ENCODE data around the gene GALNTL6. TPM values are rescaled to one million over a fixed set of nuclear protein-coding genes. Genes with fewer than 3 reads are reported as not detected.
"Not testable (repeated sequence)": the region's sequence is repeated elsewhere in the genome, so short reads cannot be mapped to it uniquely, and the experiment has no call there.

The GALNTL6 gene
- total and polyA plus RNA-seq, 3 donors from 2014 or later: 2.9 to 6.2 (median 4.9) TPM

GRCh38 chr4:173014113-173014558 lies 1200.9 kb downstream of the GALNTL6 start:
- no peaks in the 10 kb centered on the region for H3K4me1 ChIP-seq
- DNase-seq: no peak
- no peak for TF ChIP-seq POLR2A (IDR thresholded peaks at IDR 0.05)
- TF ChIP-seq, protein P1, sequence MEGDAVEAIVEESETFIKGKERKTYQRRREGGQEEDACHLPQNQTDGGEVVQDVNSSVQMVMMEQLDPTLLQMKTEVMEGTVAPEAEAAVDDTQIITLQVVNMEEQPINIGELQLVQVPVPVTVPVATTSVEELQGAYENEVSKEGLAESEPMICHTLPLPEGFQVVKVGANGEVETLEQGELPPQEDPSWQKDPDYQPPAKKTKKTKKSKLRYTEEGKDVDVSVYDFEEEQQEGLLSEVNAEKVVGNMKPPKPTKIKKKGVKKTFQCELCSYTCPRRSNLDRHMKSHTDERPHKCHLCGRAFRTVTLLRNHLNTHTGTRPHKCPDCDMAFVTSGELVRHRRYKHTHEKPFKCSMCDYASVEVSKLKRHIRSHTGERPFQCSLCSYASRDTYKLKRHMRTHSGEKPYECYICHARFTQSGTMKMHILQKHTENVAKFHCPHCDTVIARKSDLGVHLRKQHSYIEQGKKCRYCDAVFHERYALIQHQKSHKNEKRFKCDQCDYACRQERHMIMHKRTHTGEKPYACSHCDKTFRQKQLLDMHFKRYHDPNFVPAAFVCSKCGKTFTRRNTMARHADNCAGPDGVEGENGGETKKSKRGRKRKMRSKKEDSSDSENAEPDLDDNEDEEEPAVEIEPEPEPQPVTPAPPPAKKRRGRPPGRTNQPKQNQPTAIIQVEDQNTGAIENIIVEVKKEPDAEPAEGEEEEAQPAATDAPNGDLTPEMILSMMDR (IDR thresholded peaks at IDR 0.05): no peak
- intact Hi-C loops (cut with DNase I; ENCODE audit: low total_unique reads): no loop called here
- no peak overlapping the region for H3K4me3 ChIP-seq
- H3K9me3 ChIP-seq: no peaks in the 10 kb centered on the region
- no peaks in the 10 kb centered on the region for H3K27me3 ChIP-seq
- no peak overlapping the region for H3K27ac ChIP-seq
- H3K36me3 ChIP-seq (ENCODE audit: low read depth, missing control alignments): no peaks in the 10 kb centered on the region
- 57 to 62% methylated on average over 4 of the region's 4 CpGs for WGBS, 2 donors

DNA sequence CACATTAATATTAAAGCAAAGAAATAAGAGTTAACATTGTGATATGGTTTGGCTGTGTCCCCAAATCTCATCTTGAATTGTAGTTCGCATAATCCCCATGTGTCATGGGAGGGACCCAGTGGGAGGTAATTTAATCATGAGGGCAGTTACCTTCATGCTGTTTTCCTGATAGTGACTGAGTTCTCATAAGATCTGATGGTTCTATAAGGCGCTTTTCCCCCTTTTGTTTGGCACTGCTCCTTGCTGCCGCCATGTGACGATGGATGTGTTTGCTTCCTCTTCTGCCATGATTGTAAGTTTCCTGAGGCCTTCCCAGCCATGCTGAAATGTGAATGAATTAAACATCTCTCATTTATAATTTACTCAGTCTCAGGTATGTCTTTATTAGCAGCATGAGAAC lies 1201.6 kb downstream of the GALNTL6 start:
- Histone ChIP-seq H3K36me3 (ENCODE audit: low read depth, missing control alignments) (no peaks in the 10 kb centered on the region), H3K27ac (no peak overlapping the region), H3K4me3 (no peak overlapping the region), H3K4me1 (no peaks in the 10 kb centered on the region), H3K27me3 (no peaks in the 10 kb centered on the region), H3K9me3 (no peaks in the 10 kb centered on the region)
- WGBS, 2 donors: 93 to 94% methylated on average over 4 of the region's 4 CpGs
- intact Hi-C loops (cut with DNase I; ENCODE audit: low total_unique reads): loop anchor here (5.0 kb wide), 1 partner anchor 242 kb away; no protein-coding TSS in a partner anchor
- TF ChIP-seq POLR2A (IDR thresholded peaks at IDR 0.05): no peak
- TF ChIP-seq, protein P1 (IDR thresholded peaks at IDR 0.05): no peak
- no peak for DNase-seq

GRCh38 chr4:173017802-173018201 lies 1204.6 kb downstream of the GALNTL6 start:
- TF ChIP-seq, protein P1 (IDR thresholded peaks at IDR 0.05): no peak
- TF ChIP-seq POLR2A (IDR thresholded peaks at IDR 0.05): no peak
- Histone ChIP-seq H3K4me3 (no peak overlapping the region), H3K27me3 (no peaks in the 10 kb centered on the region), H3K4me1 (no peaks in the 10 kb centered on the region), H3K27ac (no peak overlapping the region), H3K9me3 (no peaks in the 10 kb centered on the region), H3K36me3 (ENCODE audit: low read depth, missing control alignments) (no peaks in the 10 kb centered on the region)
- DNase-seq: no peak
- intact Hi-C loops (cut with DNase I; ENCODE audit: low total_unique reads): loop anchor here (5.0 kb wide), 1 partner anchor 239 kb away; no protein-coding TSS in a partner anchor

GRCh38 chr4:173018446-173018845 lies 1205.2 kb downstream of the GALNTL6 start:
- Histone ChIP-seq H3K9me3 (no peaks in the 10 kb centered on the region), H3K27ac (no peak overlapping the region), H3K27me3 (no peaks in the 10 kb centered on the region), H3K36me3 (ENCODE audit: low read depth, missing control alignments) (no peaks in the 10 kb centered on the region), H3K4me1 (no peaks in the 10 kb centered on the region), H3K4me3 (no peak overlapping the region)
- WGBS, 2 donors: 89 to 90% methylated on average over 2 to 3 of the region's 3 CpGs
- intact Hi-C loops (cut with DNase I; ENCODE audit: low total_unique reads): loop anchor here (5.0 kb wide), 1 partner anchor 239 kb away; no protein-coding TSS in a partner anchor
- DNase-seq: no peak
- no peak for TF ChIP-seq POLR2A (IDR thresholded peaks at IDR 0.05)
- TF ChIP-seq, protein P1 (IDR thresholded peaks at IDR 0.05): no peak

DNA sequence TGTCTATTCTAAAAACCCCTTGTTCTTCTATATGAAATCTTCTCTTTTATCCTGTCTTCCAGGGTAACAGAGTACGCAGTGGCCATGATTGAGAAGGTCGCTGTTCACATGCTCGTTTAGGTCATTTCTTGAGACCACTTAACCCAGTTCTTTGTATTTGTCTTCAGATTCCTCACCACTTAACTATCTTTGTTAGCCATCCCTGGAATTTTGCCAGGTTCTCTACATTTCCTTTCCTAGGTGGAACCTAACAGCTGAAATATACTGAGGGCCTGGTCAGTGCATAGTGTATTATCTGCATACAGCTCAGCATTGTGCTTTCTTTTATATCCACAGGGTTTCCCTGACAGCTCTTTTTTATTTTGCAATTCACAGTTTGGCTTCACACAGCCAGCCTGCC lies 1206.5 kb downstream of the GALNTL6 start:
- WGBS, 2 donors: 85 to 94% methylated on average over 3 of the region's 3 CpGs

GRCh38 chr4:173021746-173022573 lies 1208.8 kb downstream of the GALNTL6 start:
- H3K4me1 ChIP-seq; H3K4me3 ChIP-seq; H3K27me3 ChIP-seq; H3K36me3 ChIP-seq (ENCODE audit: low read depth, missing control alignments); H3K27ac ChIP-seq; DNase-seq; H3K9me3 ChIP-seq; intact Hi-C loops (cut with DNase I; ENCODE audit: low total_unique reads): not testable (repeated sequence)
- 88 to 92% methylated on average over 7 of the region's 7 CpGs for WGBS, 2 donors

More for the DNA sequence above, 1206.5 kb downstream of the GALNTL6 start:
- no peak for TF ChIP-seq POLR2A (IDR thresholded peaks at IDR 0.05)
- TF ChIP-seq, protein P1 (IDR thresholded peaks at IDR 0.05): no peak
- Histone ChIP-seq H3K27ac (no peak overlapping the region), H3K4me3 (no peak overlapping the region), H3K36me3 (ENCODE audit: low read depth, missing control alignments) (no peaks in the 10 kb centered on the region), H3K27me3 (no peaks in the 10 kb centered on the region), H3K9me3 (no peaks in the 10 kb centered on the region), H3K4me1 (no peaks in the 10 kb centered on the region)
- intact Hi-C loops (cut with DNase I; ENCODE audit: low total_unique reads): loop anchor here (5.0 kb wide), 1 partner anchor 238 kb away; no protein-coding TSS in a partner anchor
- DNase-seq: no peak

All from testis (tissue), 3 donors.